HG03457 (cell line): ENCODE data around the gene PKP2.
"Not testable (repeated sequence)": the region's sequence is repeated elsewhere in the genome, so short reads cannot be mapped to it uniquely, and the experiment has no call there.

ENCODE experiments used
- ATAC-seq: cut with Tn5 transposase; IDR thresholded peaks from one replicate; pipeline ENCODE4 v1.9.1; 2021; ENCODE audit warnings: moderate number of reproducible peaks; ENCODE audit not compliant: unreplicated experiment

Gene PKP2

GRCh38 chr12:32864731-32865130 lies 31.8 kb downstream of the PKP2 start:
- ATAC-seq: no peak

- no peak for ATAC-seq
Observed at GRCh38 chr12:32863128-32863527, 33.4 kb downstream of the PKP2 start.

GRCh38 chr12:32861658-32862057 lies 34.9 kb downstream of the PKP2 start:
- ATAC-seq: not testable (repeated sequence)

- no peak for ATAC-seq
Observed at GRCh38 chr12:32860192-32860591, 36.4 kb downstream of the PKP2 start.

GRCh38 chr12:32859389-32859788 lies 37.2 kb downstream of the PKP2 start:
- no peak for ATAC-seq

GRCh38 chr12:32854716-32855115 lies 41.9 kb downstream of the PKP2 start:
- ATAC-seq: no peak

GRCh38 chr12:32854097-32854496 lies 42.5 kb downstream of the PKP2 start:
- ATAC-seq: no peak

- ATAC-seq: no peak
Observed at GRCh38 chr12:32847287-32847686, 49.3 kb downstream of the PKP2 start.

GRCh38 chr12:32846053-32846452 lies 50.5 kb downstream of the PKP2 start:
- ATAC-seq: no peak

- no peak for ATAC-seq
Observed at GRCh38 chr12:32843528-32844095, 53.0 kb downstream of the PKP2 start.

- ATAC-seq: no peak
Observed at GRCh38 chr12:32841061-32841460, 55.5 kb downstream of the PKP2 start.

- ATAC-seq: no peak
Observed at GRCh38 chr12:32839828-32840227, 56.7 kb downstream of the PKP2 start.

- ATAC-seq: no peak
Observed at GRCh38 chr12:32837974-32838373, 58.6 kb downstream of the PKP2 start.

- no peak for ATAC-seq
Observed at GRCh38 chr12:32836710-32837109, 59.9 kb downstream of the PKP2 start.

- ATAC-seq: no peak
Observed at GRCh38 chr12:32834122-32834521, 62.5 kb downstream of the PKP2 start.

GRCh38 chr12:32828552-32828951 lies 68.0 kb downstream of the PKP2 start:
- no peak for ATAC-seq

- ATAC-seq: no peak
Observed at GRCh38 chr12:32828120-32828519, 68.5 kb downstream of the PKP2 start.

GRCh38 chr12:32826807-32827412 lies 69.7 kb downstream of the PKP2 start:
- no peak for ATAC-seq

- no peak for ATAC-seq
Observed at GRCh38 chr12:32824596-32824995, 72.0 kb downstream of the PKP2 start.

GRCh38 chr12:32822344-32822743 lies 74.2 kb downstream of the PKP2 start:
- no peak for ATAC-seq

- ATAC-seq: no peak
Observed at GRCh38 chr12:32821710-32822109, 74.9 kb downstream of the PKP2 start.

- ATAC-seq: no peak
Observed at GRCh38 chr12:32821293-32821692, 75.3 kb downstream of the PKP2 start.

- no peak for ATAC-seq
Observed at GRCh38 chr12:32820376-32820931, 76.1 kb downstream of the PKP2 start.
